ENCODE results near the gene SLC9A4.

Gene SLC9A4

DNA sequence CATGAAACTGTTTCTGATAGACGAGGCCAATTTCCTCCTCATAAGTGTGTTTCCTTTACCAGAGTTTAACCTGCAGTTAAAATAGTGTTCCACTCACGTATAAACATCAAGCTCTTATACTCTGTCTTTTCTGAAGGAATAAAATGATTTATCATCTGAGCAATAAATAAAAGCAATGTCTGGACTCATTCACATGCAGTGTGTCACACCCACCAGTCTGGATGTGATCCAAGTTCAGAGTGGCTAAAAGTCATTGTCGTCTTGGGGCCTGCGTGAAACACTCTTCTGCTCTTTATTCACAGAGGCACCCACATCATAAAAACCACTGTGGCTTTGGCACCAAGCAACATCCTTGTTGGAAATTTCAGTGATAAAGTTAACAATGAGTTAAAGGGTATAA, 19.5 kb upstream of the SLC9A4 start:
- no peak for DNase-seq

DNA sequence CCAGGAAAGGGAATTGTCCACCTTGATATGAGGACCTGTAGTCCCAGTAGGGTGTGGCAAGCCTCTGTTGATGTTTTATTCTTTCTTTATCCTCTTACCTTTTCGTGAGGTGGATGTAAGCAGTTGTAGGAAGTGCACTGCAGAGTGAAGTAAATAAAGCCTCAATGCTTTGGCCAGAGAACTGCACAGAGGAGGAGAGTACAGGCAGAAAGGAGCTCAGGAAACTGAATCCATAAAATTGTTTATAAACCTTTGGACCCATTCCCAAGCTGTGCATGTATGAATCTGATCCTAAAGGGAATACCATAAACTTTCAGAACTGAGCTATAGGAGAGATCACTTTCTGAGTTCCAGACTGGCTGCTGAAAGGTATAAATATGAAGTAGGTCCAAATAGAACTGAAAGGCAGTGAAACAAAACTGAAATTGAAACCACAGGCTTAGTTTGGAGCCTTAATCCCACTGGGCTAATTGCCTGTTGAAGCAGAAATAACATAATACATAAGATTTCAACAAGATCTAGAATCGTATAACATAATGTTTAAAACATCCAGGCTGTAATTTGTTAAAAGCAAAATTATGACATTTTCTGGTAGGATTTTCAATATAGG, 17.9 kb upstream of the SLC9A4 start:
- no peak for DNase-seq

- no peak for DNase-seq
These were observed 12.6 kb upstream of the SLC9A4 start for GRCh38 chr2:102460467-102460866.

DNA sequence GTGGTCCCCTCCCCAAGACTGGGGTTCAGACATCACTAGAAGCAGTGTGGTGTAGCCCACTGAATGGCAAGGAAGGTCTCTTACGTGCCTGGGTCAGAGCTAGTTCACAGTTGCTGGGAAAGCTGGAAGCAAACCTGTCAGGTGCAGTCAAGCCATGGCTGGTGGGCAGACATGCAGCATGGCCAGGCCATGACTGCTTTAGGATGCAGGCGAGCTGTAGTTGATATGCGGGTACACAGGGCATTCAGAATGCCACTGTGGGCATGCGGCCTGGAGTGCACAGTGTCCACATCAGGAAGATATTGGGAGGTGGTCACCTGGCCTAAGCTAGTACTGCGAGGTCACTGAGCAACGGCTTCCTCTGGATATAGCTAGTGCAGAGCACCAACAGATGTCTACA, 11.8 kb upstream of the SLC9A4 start:
- no peak for DNase-seq

DNA sequence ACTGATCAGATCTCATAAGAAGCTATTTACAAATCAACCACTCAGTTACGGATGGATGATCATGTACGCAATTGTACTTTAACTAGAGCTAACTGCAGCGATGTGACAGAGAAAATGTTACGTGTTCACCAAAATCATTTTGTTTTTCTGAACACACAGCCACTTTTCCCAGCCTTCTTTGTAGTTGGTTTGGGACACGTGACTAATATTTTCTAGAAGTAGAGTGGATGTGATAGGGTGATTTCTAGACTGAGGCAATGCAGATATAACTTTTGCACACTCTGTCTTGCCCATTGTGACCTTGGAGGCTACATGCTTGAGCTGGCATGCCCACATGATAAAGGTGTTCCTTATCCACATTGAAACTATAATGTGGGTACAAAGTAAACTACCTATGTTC, 9.9 kb upstream of the SLC9A4 start:
- no peak for DNase-seq

DNA sequence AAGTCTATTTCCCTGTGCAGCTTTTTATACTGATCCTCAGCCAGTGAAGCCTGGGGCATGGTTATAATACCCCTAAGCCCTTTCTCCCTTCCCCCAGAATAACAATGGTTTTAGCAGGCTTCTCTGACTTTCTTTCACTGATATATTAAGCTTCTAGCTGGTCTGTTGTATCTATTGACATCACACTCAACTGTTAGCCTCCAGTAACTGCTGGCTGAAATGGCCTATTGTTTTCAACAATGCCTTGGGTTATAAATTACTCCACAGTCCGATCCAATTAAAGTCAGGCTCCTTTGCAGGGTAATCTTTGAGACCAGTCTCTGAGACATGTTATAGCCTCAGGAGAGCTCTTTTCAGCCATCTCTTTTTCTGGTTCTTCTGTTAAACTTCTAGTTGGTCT, 2.9 kb upstream of the SLC9A4 start:
- no peak for DNase-seq

GRCh38 chr2:102473631-102474030, 605 bp downstream of the SLC9A4 start:
- no peak for DNase-seq

DNA sequence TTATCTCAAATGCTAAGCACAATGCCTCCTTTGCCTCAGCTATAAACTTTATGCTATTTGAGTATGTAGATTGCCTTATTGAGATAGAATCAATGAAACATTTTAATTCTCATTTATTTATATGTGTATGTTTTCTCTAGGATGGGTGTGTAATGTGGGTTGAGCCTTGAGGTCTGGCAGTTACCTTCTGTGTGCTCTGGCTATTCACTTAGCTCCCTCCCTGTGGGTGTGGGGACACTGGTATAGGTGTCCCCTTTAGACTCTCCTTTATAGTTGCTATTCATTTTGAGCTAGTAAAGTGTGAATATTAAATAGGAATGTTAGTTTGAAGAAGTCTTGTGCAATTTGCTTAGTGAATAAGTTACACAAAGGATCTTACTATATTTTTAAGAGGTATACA, 1.8 kb downstream of the SLC9A4 start:
- DNase-seq = no peak

- DNase-seq = no peak
These were observed 5.9 kb downstream of the SLC9A4 start for GRCh38 chr2:102478686-102479470.

DNA sequence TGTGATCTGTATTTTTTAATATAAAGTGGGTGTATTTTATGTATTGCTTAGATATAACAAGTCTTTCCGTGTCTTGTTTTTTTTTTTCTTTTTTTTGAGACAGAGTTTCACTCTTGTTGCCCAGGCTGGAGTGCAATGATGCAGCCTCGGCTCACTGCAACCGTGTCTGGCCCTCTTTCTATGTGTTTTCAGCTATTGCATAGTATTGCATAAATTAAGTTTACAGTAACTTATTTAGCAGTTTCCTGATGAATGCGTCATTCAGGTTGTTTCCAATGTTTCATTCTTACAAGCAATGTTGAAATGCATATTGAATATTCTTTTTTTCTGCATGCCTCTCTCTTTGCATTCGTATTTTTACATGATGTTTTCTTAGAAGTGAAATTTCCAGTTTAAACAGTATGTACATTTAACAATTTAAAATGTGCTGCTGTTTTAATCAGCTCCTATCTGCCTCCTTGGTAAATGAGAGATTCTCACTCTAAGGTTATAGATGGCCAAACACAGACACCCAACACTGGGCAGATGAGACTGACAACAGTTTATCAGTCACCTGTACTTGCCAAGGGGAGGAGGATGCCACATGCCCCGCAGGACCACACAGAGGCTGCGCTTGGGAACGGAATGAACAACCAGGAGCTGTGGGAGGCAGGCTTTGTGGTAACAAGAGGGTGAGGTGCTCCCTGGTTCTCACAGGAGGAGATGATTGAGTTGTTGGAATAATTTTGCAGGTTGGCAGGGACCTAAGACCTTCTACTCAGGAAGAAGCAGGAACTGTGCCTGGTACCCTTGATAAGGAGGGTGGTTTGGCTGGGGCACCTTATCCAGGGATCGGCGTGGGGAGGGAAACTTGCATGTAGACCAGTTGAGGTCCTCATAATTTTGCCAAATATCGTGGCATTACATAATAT, 7.5 kb downstream of the SLC9A4 start:
- no peak for DNase-seq

GRCh38 chr2:102481931-102482330, 8.9 kb downstream of the SLC9A4 start:
- no peak for DNase-seq

GRCh38 chr2:102483086-102483485, 10.1 kb downstream of the SLC9A4 start:
- DNase-seq = no peak

DNA sequence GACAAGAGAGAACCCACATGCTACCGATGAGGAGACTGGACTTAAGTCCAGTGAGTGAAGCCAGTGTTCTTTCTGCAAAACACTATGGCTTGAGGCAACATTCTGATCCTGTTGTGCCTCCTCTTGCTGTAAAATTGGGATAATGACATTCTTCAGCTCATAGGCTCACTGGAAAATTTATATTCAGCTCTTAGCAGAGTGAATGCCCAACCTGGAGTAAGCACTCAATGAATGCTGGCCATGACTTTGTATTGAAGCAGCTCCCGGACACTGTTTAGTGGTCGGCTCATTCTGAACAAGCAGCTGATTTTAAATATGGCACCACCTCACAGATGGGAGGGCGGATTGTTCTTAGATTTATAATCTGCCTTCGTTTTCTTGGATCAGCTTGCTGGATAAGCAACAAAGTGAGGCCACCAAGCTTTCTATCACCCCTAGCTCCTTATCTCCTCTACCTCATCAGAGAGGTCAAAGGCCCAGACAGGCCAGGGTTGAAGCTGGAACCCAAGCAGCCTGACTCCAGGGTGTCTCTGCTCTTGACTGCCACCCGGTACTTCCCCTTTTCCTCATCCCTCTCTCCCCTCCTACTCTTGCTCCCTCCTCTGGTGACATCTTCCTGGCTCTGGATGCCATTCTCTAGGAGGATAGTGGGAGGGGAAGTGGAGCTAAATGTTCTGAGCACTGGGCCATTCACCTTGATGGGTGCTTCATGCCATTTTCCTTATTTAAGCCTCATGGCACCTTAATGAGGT, 11.5 kb downstream of the SLC9A4 start:
- DNase-seq = no peak

GRCh38 chr2:102485147-102485785, 12.2 kb downstream of the SLC9A4 start:
- no peak for DNase-seq

DNA sequence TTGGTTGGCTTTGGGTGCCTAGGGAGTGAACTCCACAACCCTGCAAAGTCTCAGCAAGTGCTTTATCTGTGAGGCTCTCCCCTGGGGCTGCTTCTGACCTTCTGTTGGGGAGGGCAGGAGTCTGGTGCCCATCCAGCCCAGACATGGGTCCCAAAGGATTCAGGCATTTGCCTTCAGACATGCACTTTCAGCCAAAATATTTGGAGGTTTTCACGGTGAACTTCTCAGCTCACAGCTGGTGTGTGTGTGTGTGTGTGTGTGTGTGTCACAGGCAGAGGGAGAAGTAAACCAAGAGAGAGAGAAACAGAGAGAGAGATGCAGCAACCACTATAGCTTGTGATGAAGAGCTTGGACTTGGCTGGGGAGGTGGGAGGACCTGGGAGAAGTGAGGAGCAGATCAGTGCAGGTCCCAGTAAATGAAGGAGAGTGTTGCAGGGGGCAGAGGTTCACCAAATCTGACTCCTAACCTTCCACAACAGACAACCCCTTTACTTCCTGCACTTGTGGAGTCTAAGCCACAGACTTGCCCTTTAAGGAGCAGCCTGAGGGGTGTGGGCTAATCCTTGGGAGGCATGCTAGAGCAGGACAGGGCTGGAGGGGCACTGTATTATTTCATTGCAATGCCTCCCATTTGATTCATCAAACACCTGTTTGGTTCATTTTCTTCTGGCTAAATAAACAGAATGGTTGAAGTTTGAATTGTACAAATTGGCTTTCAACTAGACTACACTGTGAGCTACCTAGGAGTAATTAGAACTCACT, 14.1 kb downstream of the SLC9A4 start:
- no peak for DNase-seq

DNA sequence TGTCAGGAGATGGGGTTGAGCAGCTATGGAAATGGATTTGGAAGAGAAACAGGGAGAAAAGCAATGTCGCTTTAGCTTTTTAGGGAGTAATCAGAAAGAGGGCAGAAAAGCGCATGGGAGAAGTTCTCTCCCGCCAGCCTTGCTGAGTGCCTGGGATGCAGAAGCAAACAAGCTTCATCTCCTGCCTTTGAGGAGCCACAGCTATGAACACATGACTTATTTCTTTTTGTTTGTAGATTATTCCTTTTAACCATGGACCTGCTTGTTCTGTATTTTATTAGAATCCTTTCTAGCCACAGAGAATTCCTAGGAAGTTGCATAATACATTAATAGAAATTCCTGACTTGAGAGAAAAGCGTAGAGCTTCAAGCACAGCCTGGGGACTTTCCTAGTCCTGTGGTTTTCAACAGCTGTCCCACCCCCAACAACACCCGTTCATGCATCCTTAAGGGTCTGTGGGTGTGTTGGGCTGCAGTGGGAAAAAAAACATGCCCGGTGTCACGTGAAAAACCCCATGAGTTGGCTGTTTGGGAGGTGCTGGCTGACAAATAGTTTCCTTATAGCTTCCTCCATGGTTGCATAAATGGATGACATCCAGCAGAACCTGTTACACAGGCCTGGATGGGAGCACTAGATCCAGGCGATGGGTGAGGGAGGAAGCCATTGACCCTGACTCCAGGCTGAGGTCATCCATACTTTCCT, 14.9 kb downstream of the SLC9A4 start:
- DNase-seq = no peak

DNA sequence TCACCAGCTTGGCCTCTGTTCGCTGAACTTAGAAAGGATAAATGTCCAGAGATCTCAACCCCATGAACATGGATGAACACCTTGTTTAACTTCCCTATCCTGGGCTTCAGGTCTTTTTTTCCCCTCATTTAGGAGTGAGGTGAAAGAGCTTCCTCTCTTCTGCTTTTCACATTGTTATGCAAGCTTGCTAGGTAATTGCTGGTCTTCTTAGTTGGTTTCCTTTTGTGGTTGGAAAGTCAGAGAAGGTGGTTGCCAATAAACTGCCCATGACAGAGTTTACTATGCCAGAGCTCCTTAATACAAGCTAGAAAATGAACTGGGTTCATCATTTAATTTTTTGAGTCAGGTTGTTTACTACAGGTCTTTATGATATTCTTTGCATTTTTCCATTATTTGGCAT, 16.6 kb downstream of the SLC9A4 start:
- no peak for DNase-seq

GRCh38 chr2:102492006-102492405, 19.0 kb downstream of the SLC9A4 start:
- DNase-seq = no peak

DNA sequence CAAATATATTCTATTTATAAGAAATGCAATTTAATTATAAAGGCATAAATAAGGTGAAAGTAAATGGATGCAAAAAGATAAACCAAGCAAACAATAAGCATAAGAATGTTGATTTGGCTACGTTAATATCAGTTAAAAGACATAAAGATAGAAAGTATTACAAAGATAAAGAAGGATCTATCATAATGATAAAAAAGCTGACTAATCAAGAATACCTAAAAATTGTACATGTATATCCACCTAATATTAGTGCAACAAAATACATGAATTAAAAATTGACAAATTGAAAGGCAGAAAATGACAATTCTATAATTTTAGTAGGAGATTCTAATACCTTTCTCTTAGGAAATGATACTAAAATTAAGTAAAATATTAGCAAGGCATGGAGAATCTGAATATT, 21.5 kb downstream of the SLC9A4 start:
- no peak for DNase-seq

DNA sequence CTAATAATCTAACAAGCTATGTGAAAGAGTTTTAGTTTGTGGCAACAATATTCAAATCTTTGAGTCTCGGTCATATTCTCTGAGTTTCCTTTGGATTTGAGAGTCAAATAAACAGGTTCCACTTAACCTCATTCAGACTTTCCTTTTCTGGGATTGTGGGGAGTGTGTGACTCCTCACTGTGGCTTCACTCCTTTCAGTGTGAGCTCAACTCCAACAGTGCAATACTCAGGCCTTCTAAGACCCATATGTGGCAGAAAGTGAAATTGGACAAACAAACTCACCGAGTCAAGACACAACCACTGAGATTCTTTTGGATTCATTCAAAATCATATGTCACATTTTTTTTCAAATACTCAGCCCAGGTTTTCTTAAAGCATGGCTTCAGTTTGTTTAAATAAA, 25.4 kb downstream of the SLC9A4 start:
- DNase-seq = no peak

DNA sequence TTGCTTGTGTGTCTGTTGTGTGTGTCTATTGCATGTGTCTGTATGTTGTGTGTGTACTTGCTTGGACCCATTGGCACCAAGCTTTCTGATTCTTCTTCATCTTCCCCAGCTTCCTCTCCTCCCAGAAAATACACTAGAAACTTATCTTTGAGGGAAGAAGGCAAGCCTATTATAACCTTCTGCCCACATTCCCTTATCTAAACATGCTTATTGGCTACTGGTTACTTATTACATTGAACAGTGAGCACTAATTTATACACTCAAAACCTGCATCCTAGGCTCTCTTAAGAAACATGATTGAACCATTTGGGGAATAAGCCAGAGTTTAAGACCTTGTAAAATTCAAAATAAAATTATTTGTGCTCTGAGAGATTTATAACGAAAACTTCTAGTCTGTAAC, 26.5 kb downstream of the SLC9A4 start:
- no peak for DNase-seq

Measured in HCEC 1CT (cell line).